Keratinocyte (primary cell): ENCODE results near the gene BASP1. TPM values are rescaled to one million over a fixed set of nuclear protein-coding genes. Genes with fewer than 3 reads are reported as not detected.

Experiments
- DNase-seq: peaks from one replicate; pipeline ENCODE4 v3.0.0-alpha.2; 2011; ENCODE audit warnings: low read depth, missing footprints, low spot score
- FAIRE-seq: peaks from 2 replicates; lab custom pipeline; 2011; peaks lifted over from hg19 to GRCh38; lab: Jason Lieb, UNC
- H2AFZ ChIP-seq: 2 replicates; pipeline ENCODE4 v1.6.0; 2012; ENCODE audit warnings: low read length, control low read depth, inconsistent platforms; ENCODE audit not compliant: control insufficient read depth
- H3K27ac ChIP-seq: 2 replicates; pipeline ENCODE4 v1.5.1; 2011; ENCODE audit warnings: low read length; ENCODE audit not compliant: control insufficient read depth, insufficient read depth
- H3K27me3 ChIP-seq: 3 replicates; pipeline ENCODE4 v1.6.0; 2011; ENCODE audit warnings: low read length; ENCODE audit not compliant: control insufficient read depth, insufficient read depth; ENCODE audit errors: extremely low read depth
- H3K36me3 ChIP-seq, 2 experiments: 2 replicates in 1 of 2; 3 replicates in 1 of 2; pipeline ENCODE4 v1.5.1; 2011; ENCODE audit warnings: low read length in 2 of 2, mild to moderate bottlenecking in 1 of 2; ENCODE audit not compliant: control insufficient read depth in 2 of 2, insufficient read depth in 2 of 2; ENCODE audit errors: extremely low read depth in 1 of 2
- H3K4me1 ChIP-seq: 3 replicates; pipeline ENCODE4 v1.5.1; 2011; ENCODE audit warnings: low read length; ENCODE audit not compliant: control insufficient read depth, insufficient read depth; ENCODE audit errors: extremely low read depth
- H3K4me2 ChIP-seq: 3 replicates; pipeline ENCODE4 v1.6.0; 2011; ENCODE audit warnings: low read depth, low read length; ENCODE audit not compliant: control insufficient read depth, insufficient read depth; ENCODE audit errors: extremely low read depth
- H3K4me3 ChIP-seq, 3 experiments: fragments of 200-600 bp in 1 of 3; sonication (generic) in 1 of 3; 2 replicates in 2 of 3; 3 replicates in 1 of 3; pipeline ENCODE4 v1.5.1; 2011 to 2016; ENCODE audit warnings: low read length in 3 of 3, mild to moderate bottlenecking in 3 of 3, control low read depth in 2 of 3, inconsistent platforms in 1 of 3, low read depth in 1 of 3, mixed read lengths in 1 of 3, mixed run types in 1 of 3, moderate library complexity in 1 of 3; ENCODE audit not compliant: control insufficient read depth in 2 of 3, insufficient read depth in 2 of 3; ENCODE audit errors: extremely low read depth in 1 of 3
- H3K79me2 ChIP-seq: 2 replicates; pipeline ENCODE4 v1.6.0; 2012; ENCODE audit warnings: low read length; ENCODE audit not compliant: control insufficient read depth, insufficient read depth
- H3K9ac ChIP-seq: 3 replicates; pipeline ENCODE4 v1.6.0; 2011; ENCODE audit warnings: low read length; ENCODE audit not compliant: control insufficient read depth, insufficient read depth; ENCODE audit errors: extremely low read depth
- H3K9me1 ChIP-seq: 3 replicates; pipeline ENCODE4 v1.6.0; 2011; ENCODE audit warnings: low read length; ENCODE audit not compliant: control insufficient read depth, insufficient read depth; ENCODE audit errors: extremely low read depth
- H3K9me3 ChIP-seq: 2 replicates; pipeline ENCODE4 v1.5.1; 2012; ENCODE audit warnings: low read depth, low read length; ENCODE audit not compliant: control insufficient read depth
- H4K20me1 ChIP-seq: 3 replicates; pipeline ENCODE4 v1.6.0; 2011; ENCODE audit warnings: low read length; ENCODE audit not compliant: control insufficient read depth, insufficient read depth; ENCODE audit errors: extremely low read depth
- EZH2 ChIP-seq: IDR thresholded peaks from one replicate; pipeline ENCODE4 v1.6.1; 2012; ENCODE audit warnings: inconsistent platforms, mild to moderate bottlenecking, low read length, moderate library complexity
- dilution Hi-C: fragments of 300-500 bp; cut with MboI; formaldehyde crosslinking; loops from one replicate; pipeline ENCODE4 v1.7.0; 2020; ENCODE audit warnings: low sequenced_read_pairs; ENCODE audit not compliant: extremely low pct_ligation_motif_present
- polyA plus RNA-seq, 5 experiments: library from polyadenylated mRNA; depleted of rRNA in 3 of 5; stranded (reverse) in 3 of 5; stranded (forward) in 1 of 5; unstranded in 1 of 5; fragments of >200 nt; gene quantifications; 1 replicate in 1 of 5; 2 replicates in 3 of 5; 3 replicates in 1 of 5; pipeline versions ENCODE4 v1.2.1 to v1.2.3, GENCODE V29; 2011 to 2012; ENCODE audit warnings: missing spikeins in 2 of 5, low read depth in 1 of 5, low replicate concordance in 1 of 5
- TF ChIP-seq, protein P1 (sequence below), 3 experiments: IDR thresholded peaks in 1 of 3; conservative IDR thresholded peaks in 1 of 3; optimal IDR thresholded peaks in 1 of 3; 2 replicates in 2 of 3; 3 replicates in 1 of 3; pipeline versions ENCODE3 to v1.5.1; 2011; ENCODE audit warnings: low read length in 3 of 3, mild to moderate bottlenecking in 3 of 3, moderate library complexity in 2 of 3, control low read depth in 1 of 3, inconsistent platforms in 1 of 3; ENCODE audit not compliant: insufficient read depth in 2 of 3; ENCODE audit errors: extremely low read depth in 1 of 3

Gene BASP1
- polyA plus RNA-seq, 1 donor (not counting 4 experiments of a cell fraction or from before 2014, with no cell fraction given): 127 TPM

DNA sequence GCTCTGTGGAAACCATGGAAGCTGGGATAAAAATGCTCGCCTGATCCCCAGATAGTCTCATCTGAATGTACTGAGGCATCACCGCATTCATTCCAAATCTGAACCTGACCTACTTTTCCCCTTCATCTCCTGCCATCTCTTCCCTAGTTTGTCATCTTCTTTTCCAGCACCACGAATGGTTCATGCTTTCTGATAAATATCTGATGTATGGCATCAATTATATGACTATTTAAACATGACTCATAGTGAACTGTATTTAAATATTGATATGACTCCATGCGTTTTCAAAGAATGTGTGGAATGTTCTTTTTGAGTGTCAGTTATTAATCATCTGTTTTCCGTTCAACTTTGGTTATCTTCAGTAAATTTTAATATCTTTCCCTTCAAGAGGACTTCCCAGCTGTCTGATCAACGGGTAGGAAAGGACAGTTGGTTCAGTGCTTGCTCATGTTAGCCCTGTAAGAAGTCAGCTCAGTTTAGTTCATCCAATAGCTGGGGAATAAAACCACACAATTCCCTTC lies 21.1 kb downstream of the BASP1 start:
- H3K4me2 ChIP-seq: peak overlapping the region; percentile 68
- no peaks in the 10 kb centered on the region for H3K9me1 ChIP-seq
- FAIRE-seq: peak; percentile 64
- H3K79me2 ChIP-seq: peaks cover 82% of the 10 kb centered on the region
- peak overlapping the region in 1 of 3 experiments; percentile 15 for H3K4me3 ChIP-seq
- peaks cover 20% of the 10 kb centered on the region for H3K4me1 ChIP-seq
- TF ChIP-seq, protein P1, sequence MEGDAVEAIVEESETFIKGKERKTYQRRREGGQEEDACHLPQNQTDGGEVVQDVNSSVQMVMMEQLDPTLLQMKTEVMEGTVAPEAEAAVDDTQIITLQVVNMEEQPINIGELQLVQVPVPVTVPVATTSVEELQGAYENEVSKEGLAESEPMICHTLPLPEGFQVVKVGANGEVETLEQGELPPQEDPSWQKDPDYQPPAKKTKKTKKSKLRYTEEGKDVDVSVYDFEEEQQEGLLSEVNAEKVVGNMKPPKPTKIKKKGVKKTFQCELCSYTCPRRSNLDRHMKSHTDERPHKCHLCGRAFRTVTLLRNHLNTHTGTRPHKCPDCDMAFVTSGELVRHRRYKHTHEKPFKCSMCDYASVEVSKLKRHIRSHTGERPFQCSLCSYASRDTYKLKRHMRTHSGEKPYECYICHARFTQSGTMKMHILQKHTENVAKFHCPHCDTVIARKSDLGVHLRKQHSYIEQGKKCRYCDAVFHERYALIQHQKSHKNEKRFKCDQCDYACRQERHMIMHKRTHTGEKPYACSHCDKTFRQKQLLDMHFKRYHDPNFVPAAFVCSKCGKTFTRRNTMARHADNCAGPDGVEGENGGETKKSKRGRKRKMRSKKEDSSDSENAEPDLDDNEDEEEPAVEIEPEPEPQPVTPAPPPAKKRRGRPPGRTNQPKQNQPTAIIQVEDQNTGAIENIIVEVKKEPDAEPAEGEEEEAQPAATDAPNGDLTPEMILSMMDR (optimal IDR thresholded peaks at IDR 0.05 in 1 of 3, IDR thresholded peaks at IDR 0.05 in 1 of 3, conservative IDR thresholded peaks at IDR 0.05 in 1 of 3; ENCODE audit: extremely low read depth in 1 of 3, insufficient read depth in 2 of 3, low read length in 3 of 3): no peak
- TF ChIP-seq EZH2: no peak
- DNase-seq: no peak
- no peak overlapping the region for H2AFZ ChIP-seq
- H3K27me3 ChIP-seq: no peaks in the 10 kb centered on the region
- H3K36me3 ChIP-seq: peaks cover 3 to 8% of the 10 kb centered on the region in 2 experiments
- H3K27ac ChIP-seq: no peak overlapping the region
- no peak overlapping the region for H3K9ac ChIP-seq
- no peaks in the 10 kb centered on the region for H4K20me1 ChIP-seq
- H3K9me3 ChIP-seq: no peaks in the 10 kb centered on the region
- dilution Hi-C loops: no loop called here

DNA sequence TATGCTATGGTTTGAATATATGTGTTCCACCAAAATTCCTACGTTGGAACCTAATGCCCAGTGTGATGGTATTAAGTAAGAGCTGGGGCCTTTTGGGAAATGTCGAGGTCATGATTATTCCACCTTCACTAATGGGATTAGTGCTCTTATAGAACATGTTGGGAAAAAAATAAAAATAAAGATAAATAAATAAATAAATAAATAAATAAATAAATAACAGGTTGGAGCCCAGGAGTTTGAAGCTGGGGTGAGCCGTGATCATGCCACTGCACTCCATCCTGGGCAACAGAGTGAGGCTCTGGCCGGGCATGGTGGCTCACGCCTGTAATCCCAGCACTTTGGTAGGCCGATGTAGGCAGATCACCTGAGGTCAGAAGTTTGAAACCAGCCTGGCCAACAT lies 22.5 kb downstream of the BASP1 start:
- Histone ChIP-seq H3K9me1 (no peaks in the 10 kb centered on the region), H3K4me2 (no peak overlapping the region), H3K4me3 (no peak overlapping the region), H4K20me1 (no peaks in the 10 kb centered on the region), H2AFZ (no peak overlapping the region), H3K9ac (no peak overlapping the region), H3K36me3 (peaks cover 3 to 5% of the 10 kb centered on the region in 2 experiments), H3K4me1 (peaks cover 20% of the 10 kb centered on the region), H3K27ac (no peak overlapping the region), H3K9me3 (no peaks in the 10 kb centered on the region), H3K79me2 (peaks cover 81% of the 10 kb centered on the region), H3K27me3 (no peaks in the 10 kb centered on the region)
- DNase-seq (no peak), FAIRE-seq (no peak)
- dilution Hi-C loops: no loop called here
- TF ChIP-seq, protein P1 (optimal IDR thresholded peaks at IDR 0.05 in 1 of 3, IDR thresholded peaks at IDR 0.05 in 1 of 3, conservative IDR thresholded peaks at IDR 0.05 in 1 of 3; ENCODE audit: extremely low read depth in 1 of 3, insufficient read depth in 2 of 3, low read length in 3 of 3): no peak
- no peak for TF ChIP-seq EZH2
